Jurkat, Clone E6-1 (cell line): ENCODE data around the gene CD248.

ENCODE experiments used
- DNase-seq: peaks from one replicate; pipeline ENCODE4 v3.0.0-alpha.2; 2011; ENCODE audit warnings: low read depth, low spot score
- H3K4me3 ChIP-seq: 2 replicates; pipeline ENCODE4 v1.5.1; 2011; ENCODE audit warnings: mild to moderate bottlenecking, low read length, control low read depth, moderate library complexity

CD248 gene

DNA sequence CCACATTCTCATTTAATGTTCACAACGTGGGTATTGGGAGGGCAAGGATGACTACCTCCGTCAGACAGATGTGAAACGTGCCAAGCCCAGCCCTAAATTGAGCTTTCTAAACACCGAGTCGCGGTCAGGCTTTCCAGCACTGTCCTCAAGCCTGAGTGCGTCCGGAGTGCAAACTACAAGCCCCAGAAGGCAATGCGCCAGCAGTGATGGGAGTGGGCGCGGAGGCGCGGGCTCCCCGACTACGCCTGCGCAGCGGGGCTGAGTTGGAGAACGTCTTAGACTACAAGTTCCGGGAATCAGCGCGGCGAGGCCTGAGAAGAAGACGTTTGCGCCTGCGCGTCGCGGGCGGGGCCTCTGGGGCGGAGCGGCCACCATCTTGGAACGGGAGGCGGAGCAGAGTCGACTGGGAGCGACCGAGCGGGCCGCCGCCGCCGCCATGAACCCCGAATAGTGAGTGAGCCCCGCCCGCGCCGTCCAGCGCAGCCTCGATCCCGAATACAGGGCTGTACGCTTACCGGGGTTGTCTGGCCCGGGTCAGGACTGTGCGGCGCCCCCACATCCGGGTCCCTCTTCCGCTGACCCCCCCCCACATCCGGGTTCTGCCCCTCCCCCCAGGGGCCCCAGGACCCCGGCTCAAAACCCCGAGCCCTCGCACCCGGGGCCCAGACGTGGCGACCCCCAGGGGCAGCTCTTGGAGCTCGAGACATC lies 48.4 kb downstream of the CD248 start, which contains the start of gene RAB1B:
Gene RAB1B, plus strand, starts transcription at position 396 of the 708 bp plus-strand sequence. Its CDS starts 41 bp downstream, at position 437.
- peak; percentile 99 for DNase-seq
- peak within 1 kb of the TSS; percentile 97 for H3K4me3 ChIP-seq

DNA sequence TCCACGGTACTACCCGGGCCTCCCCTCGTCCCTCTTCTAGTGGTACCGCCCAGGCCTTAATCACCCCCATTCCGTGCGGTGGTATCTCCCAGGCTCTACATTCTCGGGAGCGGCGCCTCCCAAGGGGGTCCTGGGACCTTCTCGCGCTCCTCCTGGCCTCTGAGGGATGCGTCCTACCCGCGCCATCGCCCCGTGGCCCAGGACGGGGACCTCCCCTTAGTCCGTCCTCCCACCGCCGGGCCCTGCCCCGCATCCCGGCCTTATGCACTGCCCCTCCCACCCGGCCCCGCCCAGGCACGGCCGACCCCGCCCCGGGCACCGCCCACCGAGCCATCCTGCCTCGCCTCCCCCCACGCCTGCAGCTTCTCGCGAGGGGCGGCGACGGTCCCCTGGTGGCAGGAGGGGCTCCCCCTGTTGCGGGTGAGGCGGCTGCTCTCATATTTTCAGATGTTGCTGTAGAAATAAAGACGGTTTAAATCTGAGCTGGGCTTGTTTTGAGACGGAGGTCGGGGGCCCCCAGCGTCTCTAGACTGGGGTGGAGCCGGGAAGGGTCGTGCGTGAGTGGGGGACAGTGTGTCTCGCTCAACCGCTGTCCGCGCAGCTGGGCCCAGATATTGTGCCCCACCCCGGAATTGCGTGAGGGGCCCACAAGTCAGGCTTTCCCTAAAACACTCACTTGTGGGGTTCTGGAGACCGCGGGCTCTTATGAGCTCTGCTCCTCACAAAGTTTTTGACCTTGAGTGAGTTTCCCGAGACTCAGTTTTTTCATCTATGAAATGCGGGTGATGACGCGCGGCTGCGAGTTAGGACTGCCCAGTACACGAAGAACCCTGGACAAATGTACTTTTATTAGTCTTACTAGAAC lies 49.2 kb downstream of the CD248 start:
- H3K4me3 ChIP-seq = peak overlapping the region; percentile 97
- peak; percentile 76 for DNase-seq

DNA sequence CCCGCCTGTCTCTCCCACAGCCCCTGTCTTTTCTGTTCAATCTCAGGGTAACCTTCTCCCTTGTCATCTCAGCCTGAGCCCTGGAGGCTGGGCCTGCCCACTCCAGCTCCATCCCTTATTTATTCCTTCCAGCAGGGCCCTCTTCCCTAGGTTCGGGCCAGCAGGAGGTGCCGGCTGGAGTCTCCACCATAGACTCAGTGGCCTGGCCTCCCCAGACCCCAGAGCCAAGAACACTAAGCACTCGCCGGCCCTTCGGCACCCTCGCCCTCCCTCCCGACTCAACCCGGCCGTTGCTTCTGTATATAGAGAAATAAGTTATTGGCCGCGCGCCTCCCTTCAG lies 49.8 kb downstream of the CD248 start:
- no peak for DNase-seq
- no peak overlapping the region for H3K4me3 ChIP-seq

DNA sequence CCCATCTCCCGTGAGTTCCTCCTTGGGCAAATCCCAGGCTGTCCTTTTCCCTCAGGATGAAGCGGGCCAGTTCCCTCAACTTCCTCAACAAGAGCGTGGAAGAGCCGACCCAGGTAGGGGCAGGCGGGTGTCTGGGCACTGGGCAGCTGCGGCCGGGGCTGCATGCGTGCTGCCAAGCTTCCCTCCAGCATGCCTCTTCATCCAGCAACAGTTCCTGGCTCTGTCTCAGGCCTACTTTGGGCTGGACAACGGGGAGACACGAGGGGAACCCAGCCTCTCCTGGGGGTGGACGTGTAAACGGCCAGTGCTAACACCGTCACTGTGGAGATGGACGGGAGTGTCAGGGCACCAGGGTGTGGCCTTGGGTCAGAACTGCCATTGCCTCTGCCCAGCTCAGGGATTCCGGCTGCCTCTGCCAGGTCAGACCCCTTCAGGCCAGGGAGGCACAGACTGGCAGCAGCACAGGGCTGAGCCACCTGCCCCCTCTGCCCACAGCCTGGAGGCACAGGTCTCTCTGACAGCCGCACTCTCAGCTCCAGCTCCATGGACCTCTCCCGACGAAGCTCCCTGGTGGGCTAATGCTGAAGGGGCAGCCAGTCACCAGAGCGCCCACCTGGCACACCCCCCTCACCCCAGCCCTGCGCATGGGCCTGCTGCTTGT lies 50.3 kb downstream of the CD248 start:
- no peak overlapping the region for H3K4me3 ChIP-seq
- DNase-seq = no peak

DNA sequence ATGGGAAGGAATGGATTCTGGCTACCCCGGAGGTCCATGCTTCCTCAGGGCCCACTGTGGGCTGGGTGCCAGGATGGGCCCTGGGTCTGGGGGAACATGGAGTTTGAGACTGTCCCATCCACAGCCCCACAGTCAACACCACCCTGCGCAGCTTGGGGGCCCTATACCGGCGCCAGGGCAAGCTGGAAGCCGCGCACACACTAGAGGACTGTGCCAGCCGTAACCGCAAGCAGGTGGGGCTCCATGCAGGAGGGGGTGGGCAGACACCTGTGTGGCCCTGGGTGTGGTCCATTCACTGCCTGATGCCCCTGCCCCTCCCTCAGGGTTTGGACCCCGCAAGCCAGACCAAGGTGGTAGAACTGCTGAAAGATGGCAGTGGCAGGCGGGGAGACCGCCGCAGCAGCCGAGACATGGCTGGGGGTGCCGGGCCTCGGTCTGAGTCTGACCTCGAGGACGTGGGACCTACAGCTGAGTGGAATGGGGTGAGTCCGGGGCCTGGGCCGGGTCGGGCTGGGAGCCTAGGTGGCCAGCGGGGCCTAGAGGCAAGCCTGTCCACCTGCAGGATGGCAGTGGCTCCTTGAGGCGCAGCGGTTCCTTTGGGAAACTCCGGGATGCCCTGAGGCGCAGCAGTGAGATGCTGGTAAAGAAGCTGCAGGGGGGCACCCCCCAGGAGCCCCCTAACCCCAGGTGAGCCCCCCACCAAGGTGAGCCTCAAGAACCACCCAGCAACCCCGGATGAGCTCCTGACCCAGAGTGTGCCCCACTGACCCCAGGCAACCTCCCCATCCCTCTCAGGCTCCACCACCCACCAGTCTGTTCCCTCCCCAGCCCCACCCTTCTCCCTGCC lies 51.1 kb downstream of the CD248 start:
- DNase-seq = no peak
- no peak overlapping the region for H3K4me3 ChIP-seq

DNA sequence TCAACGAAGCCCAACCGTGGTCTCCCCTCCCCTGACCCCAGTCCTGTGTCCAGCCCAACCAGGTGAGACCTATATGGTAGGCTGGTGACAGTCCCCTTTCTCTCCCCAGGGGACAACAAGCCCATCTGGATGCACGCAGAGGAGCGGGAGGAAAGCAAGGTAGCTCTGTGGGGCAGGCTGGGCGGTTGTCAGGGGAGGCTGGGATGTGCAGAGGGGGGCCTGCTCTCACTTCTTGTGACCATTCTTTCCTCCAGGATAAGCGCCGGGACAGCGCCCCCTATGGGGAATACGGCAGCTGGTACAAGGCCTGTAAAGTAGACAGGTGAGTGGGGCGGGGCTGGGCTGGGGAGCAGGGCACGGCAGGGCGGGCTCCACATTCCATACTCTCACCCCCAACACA lies 51.9 kb downstream of the CD248 start:
- no peak overlapping the region for H3K4me3 ChIP-seq
- DNase-seq = no peak
